ENCODE data around the gene EYS.
A peak's percentile ranks its signal among the peaks of the same experiment; 100 is the strongest.

Gene EYS

DNA sequence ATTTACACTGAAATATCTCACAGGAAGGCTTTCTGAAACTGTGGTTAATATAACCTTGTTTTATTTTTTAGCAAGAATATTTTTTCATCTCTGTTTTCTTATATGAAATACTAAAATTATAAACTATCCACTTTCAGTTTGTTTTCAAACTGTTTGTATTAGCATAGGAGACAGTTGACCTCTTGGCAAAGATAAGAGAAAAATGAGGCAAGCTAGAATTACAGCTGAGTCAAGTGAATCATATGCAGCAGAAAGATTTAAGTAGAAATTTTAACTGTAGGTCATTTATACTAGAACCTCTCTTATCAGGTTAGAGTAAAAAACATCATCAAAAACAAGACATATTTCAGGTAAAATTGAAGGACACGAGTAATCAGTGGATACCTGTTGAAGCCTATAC, 1278.8 kb downstream of the EYS start:
- DNase-seq, result no peak

DNA sequence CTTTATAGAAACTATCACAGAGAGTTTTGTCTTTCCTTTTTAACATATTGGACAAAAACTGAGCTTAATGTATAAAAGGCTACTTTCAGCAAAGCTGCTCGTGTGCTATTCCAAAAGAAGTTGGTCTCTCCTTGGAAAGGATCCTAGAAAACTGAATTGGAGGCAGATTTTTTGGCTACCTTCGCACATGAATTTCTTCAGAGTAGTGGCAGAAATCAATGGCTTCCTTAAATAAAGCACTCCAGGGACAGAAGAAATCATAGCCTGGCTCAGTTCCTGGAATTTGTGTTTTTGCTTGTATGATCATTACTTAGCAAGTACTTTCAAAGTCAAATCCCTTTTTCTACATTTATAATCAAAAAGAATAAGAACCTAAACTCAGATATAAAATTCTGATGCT, 1291.1 kb downstream of the EYS start:
- no peak for DNase-seq

DNA sequence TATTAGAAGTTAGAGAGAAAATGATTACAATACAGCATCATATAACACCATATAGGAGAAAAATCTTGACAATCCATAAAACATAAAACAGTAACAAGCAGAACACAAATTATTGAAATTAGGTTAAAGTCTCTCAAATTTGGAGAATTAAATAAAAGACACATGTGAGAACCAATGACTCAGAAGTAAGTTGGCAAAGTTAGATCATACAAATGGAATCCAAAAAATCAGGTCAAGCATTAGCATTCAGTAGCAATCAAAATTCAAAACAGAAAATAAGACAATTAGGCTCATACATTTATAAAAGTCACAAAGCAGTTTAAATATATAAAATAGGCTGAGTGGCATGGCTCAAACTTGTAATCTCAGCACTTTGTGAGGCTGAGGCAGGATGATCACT, 1295.8 kb downstream of the EYS start:
- DNase-seq, result no peak

DNA sequence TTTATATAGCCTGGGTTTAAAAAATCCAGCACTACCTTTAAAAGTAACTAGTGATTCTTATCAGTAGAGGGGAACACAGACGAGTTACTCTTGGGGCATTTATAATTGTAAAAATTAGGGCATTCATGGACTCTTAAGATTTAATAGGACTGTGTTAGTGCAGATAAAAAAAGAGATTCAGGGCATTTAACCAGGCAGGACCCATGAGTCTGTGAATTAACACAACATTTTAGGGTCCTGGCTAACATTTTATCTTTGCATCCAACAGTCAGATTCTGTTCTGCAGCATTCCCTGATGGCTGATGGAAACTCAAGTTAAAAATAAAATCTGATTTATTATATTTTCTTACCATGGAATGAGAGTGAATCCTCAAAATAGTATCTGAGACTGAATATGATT, 1297.1 kb downstream of the EYS start:
- no peak for DNase-seq

DNA sequence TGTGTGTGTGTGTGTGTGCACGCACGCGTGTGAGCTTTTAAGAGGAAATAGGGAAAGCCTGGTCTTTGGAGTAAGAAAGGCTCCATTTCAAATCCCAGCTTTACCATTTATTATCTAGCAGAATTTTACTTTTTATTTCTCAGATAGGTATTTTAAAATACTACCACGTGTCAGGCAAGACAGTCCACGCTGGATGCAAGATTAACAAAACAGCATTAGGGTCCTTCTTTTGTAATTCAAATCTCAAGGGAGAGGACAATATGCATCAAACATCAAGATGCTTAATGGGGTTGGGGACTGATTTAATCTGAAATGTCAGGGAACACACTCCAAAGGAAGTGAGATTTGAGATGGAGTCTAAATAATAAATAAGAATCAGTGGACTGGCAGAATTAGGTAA, 1302.6 kb downstream of the EYS start:
- no peak for DNase-seq

DNA sequence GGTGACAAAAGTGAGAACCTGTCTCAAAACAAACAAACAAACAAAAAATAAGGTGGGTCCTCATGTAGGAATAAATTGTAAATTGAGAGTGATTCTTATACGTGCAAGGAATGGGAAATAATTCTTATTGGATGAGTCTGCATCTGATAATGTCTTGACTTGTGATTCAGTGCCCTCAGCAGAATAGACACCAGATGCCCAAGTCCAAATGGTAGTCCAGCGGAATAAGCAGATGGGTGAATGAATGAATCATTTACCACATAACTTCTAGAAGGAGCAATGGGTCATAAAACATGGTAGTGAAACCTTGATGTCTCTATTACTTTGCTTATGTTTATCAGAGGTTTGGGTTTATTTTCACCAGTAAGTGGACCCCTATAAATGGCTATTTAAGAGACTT, 1323.7 kb downstream of the EYS start:
- no peak for DNase-seq

DNA sequence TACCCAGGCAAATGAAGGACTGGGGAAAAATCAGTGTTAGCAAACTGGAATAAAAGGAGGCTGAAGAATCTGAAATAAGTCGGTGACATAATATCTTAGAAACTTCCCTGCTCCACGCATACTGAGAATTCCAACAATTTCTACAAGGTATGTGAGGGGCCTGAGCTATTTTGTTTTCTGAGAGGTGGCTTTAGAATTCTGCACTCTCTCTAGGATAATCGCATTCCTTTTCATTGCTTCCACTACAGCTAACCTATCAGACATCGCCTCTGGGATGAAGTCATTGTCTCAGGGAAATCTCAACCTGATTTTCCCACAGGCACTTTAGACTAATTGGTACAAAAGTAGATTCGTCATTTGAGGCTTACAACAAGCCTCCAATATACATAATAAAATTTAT, 1330.6 kb downstream of the EYS start:
- no peak for DNase-seq

DNA sequence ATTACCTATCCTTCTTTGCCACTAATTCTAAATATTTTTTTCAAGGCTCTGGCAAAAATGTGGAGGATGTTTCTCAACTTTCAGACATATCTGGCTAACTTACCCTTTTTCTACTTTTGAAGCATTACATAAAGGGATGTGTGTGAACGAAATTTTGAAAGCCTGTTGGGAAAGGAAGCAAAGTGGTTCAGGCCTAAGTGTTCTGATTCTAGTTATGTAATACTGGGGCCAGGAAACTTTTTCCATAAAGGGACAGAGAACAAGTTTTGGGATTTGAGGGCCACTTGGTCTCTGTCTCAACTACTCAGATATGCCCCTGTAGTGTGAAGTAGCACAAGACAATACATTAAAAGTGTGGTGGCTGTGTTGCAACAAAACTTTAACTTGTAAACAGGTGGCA, 1349.6 kb downstream of the EYS start:
- no peak for DNase-seq

DNA sequence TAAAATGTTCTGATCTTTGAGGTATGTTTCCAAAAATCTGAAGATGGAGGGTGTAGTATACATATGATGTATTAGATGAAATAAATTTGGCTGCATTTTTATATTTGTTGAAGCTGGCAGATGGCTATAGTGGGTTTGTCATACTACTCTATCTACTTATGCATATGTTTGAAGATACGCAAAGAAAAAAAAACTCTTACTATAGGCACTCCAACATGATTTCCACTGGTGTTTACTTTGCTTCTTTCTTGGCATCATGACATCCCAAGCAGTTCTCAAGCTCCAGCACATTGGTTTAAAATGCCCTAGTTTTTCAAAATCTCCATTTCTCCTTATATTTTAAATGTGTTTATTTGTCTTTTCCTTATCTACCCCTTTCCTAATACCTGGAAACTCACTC, 1359.6 kb downstream of the EYS start:
- DNase-seq, result no peak

DNA sequence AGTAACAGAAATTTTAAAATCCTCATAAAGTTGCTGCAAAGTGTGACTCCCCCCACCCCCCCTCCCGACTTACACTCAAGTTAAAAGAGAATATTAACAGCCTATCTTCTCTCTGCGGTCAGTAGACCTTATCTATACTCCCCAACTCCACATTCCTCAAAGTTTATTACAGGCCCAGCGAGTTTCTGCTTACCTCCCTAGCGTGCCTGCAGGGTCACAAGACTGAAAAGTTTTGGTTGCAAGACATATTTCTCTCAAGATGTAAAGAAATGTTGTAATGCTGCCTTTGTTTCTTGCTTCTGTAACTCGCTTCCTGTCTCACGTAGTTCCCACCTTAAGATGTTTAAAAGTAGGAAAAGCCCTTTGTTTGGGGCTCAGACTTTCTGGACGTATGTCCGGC, 1371.8 kb downstream of the EYS start:
- no peak for DNase-seq

DNA sequence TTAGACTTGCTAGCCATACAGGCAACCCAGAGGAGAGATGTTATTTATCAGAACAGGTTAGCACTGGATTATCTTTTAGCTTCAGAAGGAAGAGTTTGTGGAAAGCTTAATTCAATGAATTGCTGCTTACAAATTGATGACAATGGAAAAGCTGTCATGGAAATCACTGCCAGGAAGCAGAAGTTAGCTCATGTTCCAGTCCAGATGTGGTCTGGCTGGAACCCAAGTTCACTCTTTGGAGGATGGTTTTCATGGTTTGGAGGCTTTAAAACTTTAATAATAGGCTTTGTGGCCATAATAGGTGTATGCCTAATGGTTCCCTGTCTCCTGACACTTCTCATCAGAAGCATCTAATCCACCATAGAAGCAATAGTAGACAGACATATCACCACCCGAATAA, 1372.4 kb downstream of the EYS start:
- no peak for DNase-seq

DNA sequence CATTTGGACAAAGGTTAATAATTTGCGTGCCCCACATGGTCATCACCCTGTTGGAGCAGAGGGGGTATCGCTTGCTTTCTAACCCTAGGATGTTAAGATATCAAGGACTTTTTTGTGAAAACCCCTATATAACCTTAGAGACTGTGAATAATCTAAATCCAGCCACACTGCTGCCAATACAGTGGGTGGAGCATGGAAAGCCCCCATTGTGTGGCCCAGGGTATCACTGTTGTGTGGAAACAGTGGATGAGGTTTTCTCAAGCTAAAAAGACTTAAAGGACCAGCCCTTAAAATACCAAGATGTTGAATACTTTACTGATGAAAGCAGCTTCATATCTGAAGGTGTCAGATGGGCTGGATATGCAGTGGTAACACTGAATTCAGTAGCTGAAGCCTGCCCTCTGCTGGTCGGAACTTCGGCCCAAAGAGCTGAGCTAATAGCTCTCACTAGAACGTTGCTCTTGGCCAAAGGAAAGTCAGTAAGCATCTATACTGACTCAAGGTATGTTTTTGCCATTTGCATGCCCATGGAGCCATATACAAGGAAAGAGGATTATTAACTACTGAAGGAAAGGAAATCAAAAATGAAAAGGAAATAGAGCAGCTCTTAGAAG, 1376.2 kb downstream of the EYS start:
- DNase-seq, result peak; percentile 77

DNA sequence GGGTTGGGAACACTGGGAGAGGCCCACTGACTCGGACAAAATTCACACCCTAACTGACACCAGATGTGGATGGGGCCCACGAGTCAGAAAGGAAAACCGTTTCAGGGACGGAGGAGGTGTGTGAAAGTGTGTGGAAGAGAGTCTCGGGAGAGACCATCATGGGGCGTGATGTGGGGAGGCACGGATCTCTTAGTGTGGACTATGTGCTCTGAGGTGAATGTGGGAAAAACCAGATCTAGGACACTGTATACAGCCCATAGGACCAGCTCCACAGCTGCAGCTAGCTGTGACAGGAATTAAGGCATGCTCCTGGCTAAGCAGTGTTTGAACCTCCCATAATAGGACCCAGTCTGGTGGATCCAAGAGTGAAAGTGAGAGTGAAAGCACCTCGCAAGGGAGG, 1380.1 kb downstream of the EYS start:
- DNase-seq, result no peak

DNA sequence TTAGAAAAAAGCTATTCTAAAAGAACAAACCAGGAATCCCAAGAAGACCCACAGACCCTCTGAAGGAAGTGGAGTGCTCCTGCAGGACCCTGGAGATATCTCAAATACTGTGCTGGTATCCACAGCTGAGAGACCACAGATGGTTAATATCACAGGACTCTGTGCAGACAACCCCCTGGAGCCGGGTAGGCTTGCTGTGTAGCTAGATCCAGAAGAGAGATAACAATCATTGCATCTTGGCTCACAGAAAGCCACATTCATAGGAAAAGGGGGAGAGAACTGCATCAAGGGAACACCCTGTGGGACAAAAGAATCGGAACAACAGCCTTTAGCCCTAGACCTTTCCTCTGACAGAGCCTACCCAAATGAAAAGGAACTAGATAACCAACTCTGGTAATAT, 1381.9 kb downstream of the EYS start:
- no peak for DNase-seq

DNA sequence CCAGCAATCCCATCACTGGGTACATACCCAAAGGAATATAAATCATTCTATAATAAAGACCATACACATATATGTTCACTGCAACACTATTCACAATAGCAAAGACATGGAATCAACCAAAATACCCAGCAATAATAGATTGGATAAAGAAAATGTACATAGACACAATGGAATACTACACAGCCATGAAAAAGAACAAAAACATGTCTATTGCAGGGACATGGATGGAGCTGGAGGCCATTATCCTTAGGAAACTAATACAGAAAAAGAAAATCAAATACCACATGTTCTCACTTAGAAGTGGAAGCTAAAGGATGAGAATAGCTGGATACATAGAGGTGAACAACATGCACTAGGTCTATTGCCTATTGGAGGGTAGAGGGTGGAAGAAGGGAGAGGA, 1396.8 kb downstream of the EYS start:
- DNase-seq, result no peak

DNA sequence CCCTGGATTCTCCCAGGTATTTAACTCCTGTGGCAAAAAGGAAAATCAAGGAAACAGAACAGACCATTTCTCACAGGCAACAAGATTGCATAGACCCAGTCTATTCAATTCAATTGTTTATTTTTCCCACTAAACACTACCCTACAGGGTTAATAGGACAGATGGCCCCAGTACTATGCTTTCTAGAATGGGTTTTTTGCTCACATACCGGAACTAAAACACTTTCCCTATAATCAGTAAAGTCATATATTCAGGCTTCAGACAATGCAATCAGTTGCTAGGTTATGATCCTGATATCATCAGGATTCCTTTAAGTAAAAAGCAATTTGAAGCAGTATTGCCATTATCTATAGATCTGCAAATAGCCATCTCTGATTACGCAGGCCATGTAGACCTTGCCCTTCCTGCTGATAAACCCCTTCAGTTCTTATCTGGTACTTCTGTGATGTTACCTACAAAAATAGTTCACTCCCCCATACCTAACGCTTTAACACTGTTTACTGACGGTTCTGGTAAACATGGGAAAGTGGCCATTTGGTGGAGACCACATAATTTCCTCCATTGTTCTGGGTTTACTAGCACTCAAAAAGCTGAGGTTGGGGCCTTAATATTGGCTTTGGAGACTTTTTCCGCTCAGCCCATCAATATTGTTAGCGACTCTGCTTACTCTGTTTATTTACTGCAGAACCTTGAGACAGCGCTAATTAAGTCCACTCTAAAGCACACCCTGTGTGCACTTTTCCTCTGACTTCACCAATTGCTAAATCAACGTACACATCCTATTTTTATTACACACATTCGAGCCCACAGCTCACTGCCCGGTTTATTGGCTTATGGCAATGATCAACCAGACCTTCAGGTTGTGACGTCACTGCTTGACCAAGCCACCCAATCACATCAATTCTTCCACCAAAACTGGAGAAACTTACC, 1405.5 kb downstream of the EYS start:
- DNase-seq, result no peak

DNA sequence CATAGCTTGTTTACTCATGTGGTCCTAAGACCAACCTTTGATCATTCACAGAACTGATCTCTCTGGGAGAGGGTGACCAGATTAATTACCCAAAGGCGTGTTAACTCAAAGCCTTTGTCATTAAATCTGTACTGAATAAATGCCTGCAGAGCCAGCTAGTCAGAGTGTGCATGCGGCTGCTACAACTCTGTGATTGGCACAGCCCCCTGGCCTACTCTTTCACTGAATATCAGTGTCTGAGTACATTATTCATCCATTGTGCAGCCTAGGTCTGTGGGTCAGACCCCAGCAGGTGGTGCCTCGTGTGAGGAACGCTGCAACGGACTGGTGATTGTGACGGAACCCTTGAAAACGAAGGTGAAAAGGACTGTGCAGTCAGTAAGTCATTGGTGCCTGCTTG, 1407.8 kb downstream of the EYS start:
- no peak for DNase-seq

DNA sequence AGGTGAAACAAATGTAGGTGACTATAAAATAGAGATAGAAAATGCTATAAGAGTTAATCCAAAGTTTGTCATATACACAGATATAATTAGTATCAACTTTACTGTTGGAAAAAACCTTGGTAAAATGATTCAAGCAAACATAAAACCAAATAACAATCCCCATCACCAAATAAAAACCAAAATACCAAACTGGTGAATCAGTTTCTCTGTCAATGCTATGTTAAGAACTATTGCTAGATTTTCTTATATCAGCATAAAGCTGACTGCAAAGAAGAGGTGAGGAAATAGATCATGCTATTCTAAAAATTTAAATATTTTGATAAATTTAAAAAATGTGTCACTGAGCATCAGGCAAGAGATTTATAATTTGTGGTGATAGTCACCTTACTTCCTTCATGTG, 1413.0 kb downstream of the EYS start:
- no peak for DNase-seq

DNA sequence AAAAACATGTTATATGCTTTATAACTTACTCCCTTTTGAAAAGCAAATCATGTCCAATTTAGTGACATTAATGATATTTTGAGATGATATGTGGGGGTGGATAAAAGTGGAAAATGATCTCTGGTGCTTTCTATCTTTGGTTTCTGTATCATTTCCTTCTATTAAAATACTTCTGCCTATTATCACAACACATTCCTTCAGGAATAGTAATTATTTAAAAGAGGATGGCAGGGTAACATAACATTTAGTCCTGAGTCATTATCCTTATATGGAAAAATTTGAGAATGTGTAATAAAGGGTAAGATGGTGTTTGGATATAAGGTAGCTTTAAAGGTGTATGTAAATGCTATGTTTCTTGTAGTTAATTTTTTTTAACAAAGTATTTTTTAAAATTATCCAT, 1413.7 kb downstream of the EYS start:
- DNase-seq, result no peak

DNA sequence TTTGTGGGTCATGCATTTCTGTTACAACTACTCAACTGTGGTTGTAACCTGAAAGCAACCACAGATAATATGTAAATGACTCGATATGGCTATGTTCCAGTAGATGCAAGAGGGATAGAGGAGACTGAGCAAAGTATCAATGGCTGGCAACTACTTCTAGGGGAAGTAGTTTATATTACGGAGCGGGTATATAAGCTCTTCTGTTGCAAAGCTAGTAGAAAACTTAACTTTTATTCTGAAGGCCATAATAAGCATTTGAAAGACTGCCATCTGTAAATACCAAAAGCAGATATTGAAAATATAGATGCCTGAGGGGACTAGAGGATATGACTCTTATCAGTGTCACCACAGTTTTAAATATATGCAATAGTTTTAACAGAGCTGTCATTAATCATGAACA, 1416.2 kb downstream of the EYS start:
- DNase-seq, result no peak

DNA sequence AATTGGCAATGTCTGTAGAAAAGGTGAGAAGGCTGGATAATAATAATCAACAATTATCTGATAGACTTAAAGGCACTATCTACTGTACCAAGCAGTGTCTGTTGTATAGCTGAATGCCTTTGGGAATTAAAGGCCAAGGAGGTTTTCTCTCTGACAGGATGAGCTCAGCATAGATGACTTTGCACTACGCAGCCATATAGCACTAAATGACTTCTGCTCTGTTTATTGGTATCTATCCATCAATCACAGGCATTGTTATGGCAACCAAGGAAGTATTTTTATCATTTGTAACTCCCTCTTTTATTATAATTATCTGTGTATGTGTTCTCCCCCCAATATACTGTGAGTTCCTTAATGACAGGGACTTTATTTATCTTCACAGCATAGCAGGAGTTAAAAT, 1417.1 kb downstream of the EYS start:
- DNase-seq, result no peak

DNA sequence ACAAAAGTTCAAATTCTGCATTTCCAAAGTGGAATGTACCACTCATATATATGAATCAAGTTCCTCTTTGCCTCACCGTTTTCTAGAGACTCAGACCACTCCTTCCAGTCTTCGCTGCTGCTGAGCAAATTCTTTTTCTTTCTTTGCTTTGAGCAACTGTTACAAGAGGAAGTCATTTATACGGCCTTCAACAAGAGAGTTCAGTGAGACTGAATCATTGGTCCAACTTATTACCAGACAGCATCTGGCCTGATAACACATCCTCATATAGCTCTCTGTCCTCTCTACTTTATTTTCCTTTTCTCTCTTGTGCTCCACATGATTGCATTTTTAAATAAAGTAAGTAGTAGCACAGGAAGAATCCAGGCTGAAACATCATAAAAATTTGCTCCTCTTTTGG, 1418.7 kb downstream of the EYS start:
- DNase-seq, result no peak

DNA sequence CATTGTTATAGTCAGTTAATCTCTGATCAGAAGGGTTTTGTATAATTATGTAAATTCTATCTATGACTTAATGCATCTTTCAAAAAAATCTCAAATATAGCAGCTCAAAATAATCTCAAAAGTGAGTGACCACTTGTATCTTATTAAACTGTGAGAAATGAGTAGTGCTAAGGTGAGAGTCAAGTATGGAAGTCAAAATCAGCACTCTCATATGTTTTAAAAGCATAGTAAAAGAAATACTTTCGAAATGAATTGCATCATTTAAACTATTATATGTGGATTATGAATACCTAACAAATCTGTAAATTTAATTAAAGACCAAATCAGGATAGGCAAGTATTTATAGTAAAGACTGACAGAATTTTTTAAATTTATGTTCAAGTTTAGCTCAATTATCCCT, 1425.9 kb downstream of the EYS start:
- DNase-seq, result no peak

DNA sequence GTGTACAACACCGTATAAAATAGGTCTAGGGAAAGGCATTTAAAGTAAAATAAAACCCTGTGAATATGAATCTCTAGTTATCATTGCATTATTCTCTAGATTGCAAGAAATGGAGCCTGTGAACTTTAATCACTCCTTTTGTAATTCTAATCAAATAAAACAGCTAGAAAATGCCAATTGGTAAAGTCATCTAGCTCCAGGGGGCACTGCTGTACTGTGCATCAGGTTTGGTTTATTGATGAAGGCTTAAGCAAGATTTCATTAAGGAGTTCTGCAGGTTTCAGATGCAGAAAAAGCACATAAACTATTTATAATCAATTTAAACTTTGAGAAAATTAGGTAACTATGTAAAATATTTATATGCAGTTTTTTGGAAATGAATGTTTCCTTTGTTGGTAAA, 1426.5 kb downstream of the EYS start:
- DNase-seq, result peak; percentile 22

DNA sequence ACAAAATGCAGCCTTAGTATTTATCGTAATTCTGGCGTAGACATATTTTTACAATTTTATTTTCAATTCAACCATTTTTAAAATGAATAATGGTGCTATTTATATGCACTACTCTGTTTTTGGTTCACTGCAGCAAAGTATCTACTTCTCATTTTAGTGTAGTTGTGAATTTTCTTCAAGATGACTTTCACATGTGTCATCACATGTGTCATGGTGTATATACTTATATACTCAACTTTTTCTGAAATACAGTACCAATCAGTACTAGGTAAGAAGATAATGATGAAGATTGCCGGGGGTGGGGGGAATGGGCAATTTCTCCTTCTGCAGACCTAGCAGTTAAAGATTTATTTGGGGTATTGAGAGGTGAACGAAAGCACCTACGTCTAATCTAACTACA, 1436.9 kb downstream of the EYS start:
- DNase-seq, result no peak
